HEK293 (cell line): ENCODE results near the gene COL6A5.

Experiments used
- CTCF ChIA-PET: fragments of 350-600 bp; formaldehyde crosslinking; extraction: SDS; loops from one replicate; lab custom pipeline; 2021; ENCODE audit warnings: antibody characterized with exemption; lab: Yijun Ruan, JAX
- POLR2A ChIA-PET: fragments of 300-600 bp; formaldehyde crosslinking; extraction: SDS; loops from one replicate; lab custom pipeline; 2020; ENCODE audit warnings: antibody characterized with exemption, inconsistent platforms; lab: Yijun Ruan, JAX
- H3K27ac ChIP-seq: fragments of 200-500 bp; sonication (Bioruptor generic); 2 replicates; pipeline ENCODE4 v1.5.1; 2014; ENCODE audit warnings: low read depth, low read length, control low read depth, inconsistent platforms; ENCODE audit errors: extremely low read depth
- H3K36me3 ChIP-seq, 2 experiments: fragments of 200-500 bp in 1 of 2; sonication (Bioruptor generic) in 1 of 2; 1 replicate in 1 of 2; 2 replicates in 1 of 2; pipeline ENCODE4 v1.5.1; 2014 to 2017; ENCODE audit warnings: inconsistent platforms in 2 of 2, low read length in 2 of 2; ENCODE audit not compliant: control insufficient read depth in 2 of 2, insufficient read depth in 1 of 2
- H3K4me1 ChIP-seq: fragments of 200-500 bp; sonication (Bioruptor generic); 2 replicates; pipeline ENCODE4 v1.5.1; 2014; ENCODE audit warnings: mild to moderate bottlenecking, low read length, inconsistent platforms; ENCODE audit not compliant: control insufficient read depth, insufficient read depth
- H3K4me3 ChIP-seq: 2 replicates; pipeline ENCODE4 v1.5.1; 2011; ENCODE audit warnings: low read depth, mild to moderate bottlenecking, control low read depth, low read length, moderate library complexity
- H3K9me3 ChIP-seq: fragments of 200-500 bp; sonication (Bioruptor generic); 2 replicates; pipeline ENCODE4 v1.5.1; 2014; ENCODE audit warnings: low read depth, low read length, inconsistent platforms; ENCODE audit not compliant: control insufficient read depth, insufficient read depth
- MYNN ChIP-seq: fragments of 450-650 bp; formaldehyde crosslinking; IDR thresholded peaks from 2 replicates; pipeline ENCODE4 v1.5.1; 2016; ENCODE audit warnings: missing biosample characterization, missing genetic modification characterization, borderline replicate concordance
- SCRT2 ChIP-seq: fragments of 450-650 bp; formaldehyde crosslinking; IDR thresholded peaks from 2 replicates; pipeline ENCODE4 v1.5.1; 2016; ENCODE audit warnings: missing biosample characterization, missing genetic modification characterization
- SP2 ChIP-seq: fragments of 450-650 bp; formaldehyde crosslinking; IDR thresholded peaks from 2 replicates; pipeline ENCODE4 v1.5.1; 2016; ENCODE audit warnings: missing biosample characterization, missing genetic modification characterization
- YY2 ChIP-seq: fragments of 450-650 bp; formaldehyde crosslinking; IDR thresholded peaks from 2 replicates; pipeline ENCODE4 v1.5.1; 2016; ENCODE audit warnings: missing biosample characterization, missing genetic modification characterization
- ZNF239 ChIP-seq: fragments of 450-650 bp; formaldehyde crosslinking; IDR thresholded peaks from 2 replicates; pipeline ENCODE4 v1.5.1; 2016; ENCODE audit warnings: missing biosample characterization, missing genetic modification characterization
- ZNF548 ChIP-seq: fragments of 450-650 bp; formaldehyde crosslinking; IDR thresholded peaks from 2 replicates; pipeline ENCODE4 v1.5.1; 2016; ENCODE audit warnings: missing biosample characterization, missing genetic modification characterization
- ZNF629 ChIP-seq: fragments of 450-650 bp; formaldehyde crosslinking; IDR thresholded peaks from 2 replicates; pipeline ENCODE4 v1.5.1; 2017; ENCODE audit warnings: missing biosample characterization, missing genetic modification characterization
- ZNF658 ChIP-seq: fragments of 450-650 bp; formaldehyde crosslinking; IDR thresholded peaks from 2 replicates; pipeline ENCODE4; 2016; ENCODE audit warnings: missing biosample characterization, missing genetic modification characterization
- ZNF707 ChIP-seq: fragments of 450-650 bp; formaldehyde crosslinking; IDR thresholded peaks from 2 replicates; pipeline ENCODE4 v1.5.1; 2016; ENCODE audit warnings: missing biosample characterization, missing genetic modification characterization
- ZNF843 ChIP-seq: fragments of 450-650 bp; formaldehyde crosslinking; IDR thresholded peaks from 2 replicates; pipeline ENCODE4 v1.5.1; 2016; ENCODE audit warnings: missing biosample characterization, missing genetic modification characterization
- TF ChIP-seq, protein P1 (sequence below): fragments of 450-650 bp; formaldehyde crosslinking; IDR thresholded peaks from 2 replicates; pipeline ENCODE4; 2016; ENCODE audit warnings: missing biosample characterization, missing genetic modification characterization
- TF ChIP-seq, protein P2 (sequence below): fragments of 450-650 bp; formaldehyde crosslinking; IDR thresholded peaks from 2 replicates; pipeline ENCODE4 v1.5.1; 2016; ENCODE audit warnings: missing biosample characterization, missing genetic modification characterization
- TF ChIP-seq, protein P3 (sequence below): fragments of 450-650 bp; formaldehyde crosslinking; IDR thresholded peaks from 2 replicates; pipeline ENCODE4 v1.5.1; 2016; ENCODE audit warnings: missing biosample characterization, missing genetic modification characterization
- TF ChIP-seq, protein P4 (sequence below): fragments of 450-650 bp; formaldehyde crosslinking; conservative IDR thresholded peaks from 2 replicates; pipeline ENCODE4 v1.5.1; 2016; ENCODE audit warnings: low read depth, missing biosample characterization, missing genetic modification characterization
- TF ChIP-seq, protein P5 (sequence below): fragments of 450-650 bp; formaldehyde crosslinking; IDR thresholded peaks from 2 replicates; pipeline ENCODE4 v1.5.1; 2016; ENCODE audit warnings: missing biosample characterization, missing genetic modification characterization
- TF ChIP-seq, protein P6 (sequence below): fragments of 450-650 bp; IDR thresholded peaks from 2 replicates; pipeline ENCODE4 v1.5.1; 2018; ENCODE audit warnings: missing biosample characterization, mild to moderate bottlenecking, missing genetic modification characterization
- TF ChIP-seq, protein P7 (sequence below): fragments of 450-650 bp; formaldehyde crosslinking; IDR thresholded peaks from 2 replicates; pipeline ENCODE4 v1.5.1; 2017; ENCODE audit warnings: missing biosample characterization, missing genetic modification characterization
- TF ChIP-seq, protein P8 (sequence below): fragments of 450-650 bp; formaldehyde crosslinking; IDR thresholded peaks from 2 replicates; pipeline ENCODE4 v1.5.1; 2016; ENCODE audit warnings: missing biosample characterization, missing genetic modification characterization, borderline replicate concordance

COL6A5 gene

DNA sequence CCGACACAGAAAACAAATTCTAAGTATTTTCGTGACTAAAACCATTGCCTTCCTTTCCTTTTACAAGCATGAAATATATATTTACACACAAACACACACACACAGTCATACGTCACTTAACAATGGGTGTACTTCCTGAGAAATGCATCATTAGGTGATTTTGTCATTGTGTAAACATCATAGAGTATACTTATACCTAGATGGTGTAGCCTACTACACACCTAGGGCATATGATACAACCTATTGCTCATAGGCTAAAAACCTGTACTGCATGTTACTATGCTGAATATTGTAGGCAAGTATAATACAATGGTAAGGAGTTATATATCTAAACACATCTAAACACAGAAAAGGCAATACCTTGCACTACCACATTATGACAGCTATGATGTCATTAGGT, 28.6 kb downstream of the COL6A5 start:
- H3K4me3 ChIP-seq, result no peak overlapping the region
- no peak overlapping the region for H3K27ac ChIP-seq
- H3K9me3 ChIP-seq, result no peaks in the 10 kb centered on the region
- no peaks in the 10 kb centered on the region for H3K4me1 ChIP-seq
- ChIA-PET CTCF (no interaction called here), POLR2A (no interaction called here)
- no peaks in the 10 kb centered on the region for H3K36me3 ChIP-seq
- no peak for TF ChIP-seq ZNF239 (tag by site-specific recombination)
- 0 out of 2 replicates have a peak, but pooled peaks have one; percentile 10 for TF ChIP-seq ZNF629 (tag by site-specific recombination)

DNA sequence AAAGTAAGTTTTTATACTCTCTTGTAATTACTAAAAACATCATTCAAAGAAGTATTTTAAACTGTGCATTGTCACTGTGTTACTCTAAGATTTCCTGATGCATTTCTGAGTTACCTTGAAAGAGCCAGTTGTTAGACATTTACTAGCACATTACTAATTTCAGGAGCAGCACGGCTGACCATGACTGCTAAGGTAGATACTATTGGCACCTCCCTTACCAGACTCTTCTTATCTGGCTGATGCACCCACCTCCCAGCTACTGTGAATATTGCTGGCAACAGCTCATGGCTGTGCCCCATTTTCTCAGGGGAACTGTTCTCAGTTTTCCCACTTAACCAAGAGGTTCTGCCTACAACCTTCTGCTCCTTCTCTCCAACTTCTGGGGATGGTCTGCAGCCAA, 29.4 kb downstream of the COL6A5 start:
- POLR2A ChIA-PET, result no interaction called here
- no peaks in the 10 kb centered on the region for H3K4me1 ChIP-seq
- H3K36me3 ChIP-seq, result no peaks in the 10 kb centered on the region

More for the DNA sequence above, 29.4 kb downstream of the COL6A5 start:
- CTCF ChIA-PET, result interaction anchor here (0.6 kb wide), 1 partner anchor 18 kb away, joined by 3 read pairs; no protein-coding TSS in a partner anchor
- TF ChIP-seq SCRT2 (tag by site-specific recombination) (no peak), ZNF843 (no peak), SP2 (no peak), ZNF707 (tag by site-specific recombination) (no peak), YY2 (tag by site-specific recombination) (no peak), MYNN (no peak), ZNF548 (tag by site-specific recombination) (no peak), ZNF658 (tag by site-specific recombination) (no peak)
- TF ChIP-seq, protein P1, sequence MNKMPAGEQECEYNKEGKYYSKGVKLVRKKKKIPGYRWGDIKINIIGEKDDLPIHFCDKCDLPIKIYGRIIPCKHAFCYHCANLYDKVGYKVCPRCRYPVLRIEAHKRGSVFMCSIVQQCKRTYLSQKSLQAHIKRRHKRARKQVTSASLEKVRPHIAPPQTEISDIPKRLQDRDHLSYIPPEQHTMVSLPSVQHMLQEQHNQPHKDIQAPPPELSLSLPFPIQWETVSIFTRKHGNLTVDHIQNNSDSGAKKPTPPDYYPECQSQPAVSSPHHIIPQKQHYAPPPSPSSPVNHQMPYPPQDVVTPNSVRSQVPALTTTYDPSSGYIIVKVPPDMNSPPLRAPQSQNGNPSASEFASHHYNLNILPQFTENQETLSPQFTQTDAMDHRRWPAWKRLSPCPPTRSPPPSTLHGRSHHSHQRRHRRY (tag by site-specific recombination), result no peak
- TF ChIP-seq, protein P2, sequence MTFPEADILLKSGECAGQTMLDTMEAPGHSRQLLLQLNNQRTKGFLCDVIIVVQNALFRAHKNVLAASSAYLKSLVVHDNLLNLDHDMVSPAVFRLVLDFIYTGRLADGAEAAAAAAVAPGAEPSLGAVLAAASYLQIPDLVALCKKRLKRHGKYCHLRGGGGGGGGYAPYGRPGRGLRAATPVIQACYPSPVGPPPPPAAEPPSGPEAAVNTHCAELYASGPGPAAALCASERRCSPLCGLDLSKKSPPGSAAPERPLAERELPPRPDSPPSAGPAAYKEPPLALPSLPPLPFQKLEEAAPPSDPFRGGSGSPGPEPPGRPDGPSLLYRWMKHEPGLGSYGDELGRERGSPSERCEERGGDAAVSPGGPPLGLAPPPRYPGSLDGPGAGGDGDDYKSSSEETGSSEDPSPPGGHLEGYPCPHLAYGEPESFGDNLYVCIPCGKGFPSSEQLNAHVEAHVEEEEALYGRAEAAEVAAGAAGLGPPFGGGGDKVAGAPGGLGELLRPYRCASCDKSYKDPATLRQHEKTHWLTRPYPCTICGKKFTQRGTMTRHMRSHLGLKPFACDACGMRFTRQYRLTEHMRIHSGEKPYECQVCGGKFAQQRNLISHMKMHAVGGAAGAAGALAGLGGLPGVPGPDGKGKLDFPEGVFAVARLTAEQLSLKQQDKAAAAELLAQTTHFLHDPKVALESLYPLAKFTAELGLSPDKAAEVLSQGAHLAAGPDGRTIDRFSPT, result no peak
- TF ChIP-seq, protein P3, sequence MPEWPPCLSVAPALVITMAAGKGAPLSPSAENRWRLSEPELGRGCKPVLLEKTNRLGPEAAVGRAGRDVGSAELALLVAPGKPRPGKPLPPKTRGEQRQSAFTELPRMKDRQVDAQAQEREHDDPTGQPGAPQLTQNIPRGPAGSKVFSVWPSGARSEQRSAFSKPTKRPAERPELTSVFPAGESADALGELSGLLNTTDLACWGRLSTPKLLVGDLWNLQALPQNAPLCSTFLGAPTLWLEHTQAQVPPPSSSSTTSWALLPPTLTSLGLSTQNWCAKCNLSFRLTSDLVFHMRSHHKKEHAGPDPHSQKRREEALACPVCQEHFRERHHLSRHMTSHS (tag by site-specific recombination), result no peak
- TF ChIP-seq, protein P4, sequence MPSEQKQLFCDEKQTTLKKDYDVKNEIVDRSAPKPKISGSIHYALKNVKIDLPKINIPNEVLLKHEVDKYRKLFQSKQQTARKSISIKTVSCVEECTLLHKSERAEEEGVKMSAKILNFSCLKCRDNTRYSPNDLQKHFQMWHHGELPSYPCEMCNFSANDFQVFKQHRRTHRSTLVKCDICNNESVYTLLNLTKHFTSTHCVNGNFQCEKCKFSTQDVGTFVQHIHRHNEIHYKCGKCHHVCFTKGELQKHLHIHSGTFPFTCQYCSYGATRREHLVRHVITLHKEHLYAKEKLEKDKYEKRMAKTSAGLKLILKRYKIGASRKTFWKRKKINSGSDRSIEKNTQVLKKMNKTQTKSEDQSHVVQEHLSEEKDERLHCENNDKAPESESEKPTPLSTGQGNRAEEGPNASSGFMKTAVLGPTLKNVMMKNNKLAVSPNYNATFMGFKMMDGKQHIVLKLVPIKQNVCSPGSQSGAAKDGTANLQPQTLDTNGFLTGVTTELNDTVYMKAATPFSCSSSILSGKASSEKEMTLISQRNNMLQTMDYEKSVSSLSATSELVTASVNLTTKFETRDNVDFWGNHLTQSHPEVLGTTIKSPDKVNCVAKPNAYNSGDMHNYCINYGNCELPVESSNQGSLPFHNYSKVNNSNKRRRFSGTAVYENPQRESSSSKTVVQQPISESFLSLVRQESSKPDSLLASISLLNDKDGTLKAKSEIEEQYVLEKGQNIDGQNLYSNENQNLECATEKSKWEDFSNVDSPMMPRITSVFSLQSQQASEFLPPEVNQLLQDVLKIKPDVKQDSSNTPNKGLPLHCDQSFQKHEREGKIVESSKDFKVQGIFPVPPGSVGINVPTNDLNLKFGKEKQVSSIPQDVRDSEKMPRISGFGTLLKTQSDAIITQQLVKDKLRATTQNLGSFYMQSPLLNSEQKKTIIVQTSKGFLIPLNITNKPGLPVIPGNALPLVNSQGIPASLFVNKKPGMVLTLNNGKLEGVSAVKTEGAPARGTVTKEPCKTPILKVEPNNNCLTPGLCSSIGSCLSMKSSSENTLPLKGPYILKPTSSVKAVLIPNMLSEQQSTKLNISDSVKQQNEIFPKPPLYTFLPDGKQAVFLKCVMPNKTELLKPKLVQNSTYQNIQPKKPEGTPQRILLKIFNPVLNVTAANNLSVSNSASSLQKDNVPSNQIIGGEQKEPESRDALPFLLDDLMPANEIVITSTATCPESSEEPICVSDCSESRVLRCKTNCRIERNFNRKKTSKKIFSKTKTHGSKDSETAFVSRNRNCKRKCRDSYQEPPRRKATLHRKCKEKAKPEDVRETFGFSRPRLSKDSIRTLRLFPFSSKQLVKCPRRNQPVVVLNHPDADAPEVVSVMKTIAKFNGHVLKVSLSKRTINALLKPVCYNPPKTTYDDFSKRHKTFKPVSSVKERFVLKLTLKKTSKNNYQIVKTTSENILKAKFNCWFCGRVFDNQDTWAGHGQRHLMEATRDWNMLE (tag by site-specific recombination), result no peak
- TF ChIP-seq, protein P5, sequence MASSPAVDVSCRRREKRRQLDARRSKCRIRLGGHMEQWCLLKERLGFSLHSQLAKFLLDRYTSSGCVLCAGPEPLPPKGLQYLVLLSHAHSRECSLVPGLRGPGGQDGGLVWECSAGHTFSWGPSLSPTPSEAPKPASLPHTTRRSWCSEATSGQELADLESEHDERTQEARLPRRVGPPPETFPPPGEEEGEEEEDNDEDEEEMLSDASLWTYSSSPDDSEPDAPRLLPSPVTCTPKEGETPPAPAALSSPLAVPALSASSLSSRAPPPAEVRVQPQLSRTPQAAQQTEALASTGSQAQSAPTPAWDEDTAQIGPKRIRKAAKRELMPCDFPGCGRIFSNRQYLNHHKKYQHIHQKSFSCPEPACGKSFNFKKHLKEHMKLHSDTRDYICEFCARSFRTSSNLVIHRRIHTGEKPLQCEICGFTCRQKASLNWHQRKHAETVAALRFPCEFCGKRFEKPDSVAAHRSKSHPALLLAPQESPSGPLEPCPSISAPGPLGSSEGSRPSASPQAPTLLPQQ (tag by site-specific recombination), result no peak
- TF ChIP-seq, protein P6, sequence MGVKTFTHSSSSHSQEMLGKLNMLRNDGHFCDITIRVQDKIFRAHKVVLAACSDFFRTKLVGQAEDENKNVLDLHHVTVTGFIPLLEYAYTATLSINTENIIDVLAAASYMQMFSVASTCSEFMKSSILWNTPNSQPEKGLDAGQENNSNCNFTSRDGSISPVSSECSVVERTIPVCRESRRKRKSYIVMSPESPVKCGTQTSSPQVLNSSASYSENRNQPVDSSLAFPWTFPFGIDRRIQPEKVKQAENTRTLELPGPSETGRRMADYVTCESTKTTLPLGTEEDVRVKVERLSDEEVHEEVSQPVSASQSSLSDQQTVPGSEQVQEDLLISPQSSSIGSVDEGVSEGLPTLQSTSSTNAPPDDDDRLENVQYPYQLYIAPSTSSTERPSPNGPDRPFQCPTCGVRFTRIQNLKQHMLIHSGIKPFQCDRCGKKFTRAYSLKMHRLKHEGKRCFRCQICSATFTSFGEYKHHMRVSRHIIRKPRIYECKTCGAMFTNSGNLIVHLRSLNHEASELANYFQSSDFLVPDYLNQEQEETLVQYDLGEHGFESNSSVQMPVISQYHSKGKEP, result no peak
- TF ChIP-seq, protein P7, sequence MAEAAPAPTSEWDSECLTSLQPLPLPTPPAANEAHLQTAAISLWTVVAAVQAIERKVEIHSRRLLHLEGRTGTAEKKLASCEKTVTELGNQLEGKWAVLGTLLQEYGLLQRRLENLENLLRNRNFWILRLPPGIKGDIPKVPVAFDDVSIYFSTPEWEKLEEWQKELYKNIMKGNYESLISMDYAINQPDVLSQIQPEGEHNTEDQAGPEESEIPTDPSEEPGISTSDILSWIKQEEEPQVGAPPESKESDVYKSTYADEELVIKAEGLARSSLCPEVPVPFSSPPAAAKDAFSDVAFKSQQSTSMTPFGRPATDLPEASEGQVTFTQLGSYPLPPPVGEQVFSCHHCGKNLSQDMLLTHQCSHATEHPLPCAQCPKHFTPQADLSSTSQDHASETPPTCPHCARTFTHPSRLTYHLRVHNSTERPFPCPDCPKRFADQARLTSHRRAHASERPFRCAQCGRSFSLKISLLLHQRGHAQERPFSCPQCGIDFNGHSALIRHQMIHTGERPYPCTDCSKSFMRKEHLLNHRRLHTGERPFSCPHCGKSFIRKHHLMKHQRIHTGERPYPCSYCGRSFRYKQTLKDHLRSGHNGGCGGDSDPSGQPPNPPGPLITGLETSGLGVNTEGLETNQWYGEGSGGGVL (tag by site-specific recombination), result no peak
- TF ChIP-seq, protein P8, sequence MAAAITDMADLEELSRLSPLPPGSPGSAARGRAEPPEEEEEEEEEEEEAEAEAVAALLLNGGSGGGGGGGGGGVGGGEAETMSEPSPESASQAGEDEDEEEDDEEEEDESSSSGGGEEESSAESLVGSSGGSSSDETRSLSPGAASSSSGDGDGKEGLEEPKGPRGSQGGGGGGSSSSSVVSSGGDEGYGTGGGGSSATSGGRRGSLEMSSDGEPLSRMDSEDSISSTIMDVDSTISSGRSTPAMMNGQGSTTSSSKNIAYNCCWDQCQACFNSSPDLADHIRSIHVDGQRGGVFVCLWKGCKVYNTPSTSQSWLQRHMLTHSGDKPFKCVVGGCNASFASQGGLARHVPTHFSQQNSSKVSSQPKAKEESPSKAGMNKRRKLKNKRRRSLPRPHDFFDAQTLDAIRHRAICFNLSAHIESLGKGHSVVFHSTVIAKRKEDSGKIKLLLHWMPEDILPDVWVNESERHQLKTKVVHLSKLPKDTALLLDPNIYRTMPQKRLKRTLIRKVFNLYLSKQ (tag by site-specific recombination), result no peak
- H3K27ac ChIP-seq, result no peak overlapping the region
- no peaks in the 10 kb centered on the region for H3K9me3 ChIP-seq
- no peak overlapping the region for H3K4me3 ChIP-seq
